ENCODE results near the gene ZNF106. TPM values are rescaled to one million over a fixed set of nuclear protein-coding genes. Genes with fewer than 3 reads are reported as not detected.

ZNF106 gene
- total RNA-seq, 4 donors from 2014 or later: 109 to 166 (median 156) TPM

GRCh38 chr15:42427429-42428223, 63.3 kb downstream of the ZNF106 start:
- TF ChIP-seq, protein P1, sequence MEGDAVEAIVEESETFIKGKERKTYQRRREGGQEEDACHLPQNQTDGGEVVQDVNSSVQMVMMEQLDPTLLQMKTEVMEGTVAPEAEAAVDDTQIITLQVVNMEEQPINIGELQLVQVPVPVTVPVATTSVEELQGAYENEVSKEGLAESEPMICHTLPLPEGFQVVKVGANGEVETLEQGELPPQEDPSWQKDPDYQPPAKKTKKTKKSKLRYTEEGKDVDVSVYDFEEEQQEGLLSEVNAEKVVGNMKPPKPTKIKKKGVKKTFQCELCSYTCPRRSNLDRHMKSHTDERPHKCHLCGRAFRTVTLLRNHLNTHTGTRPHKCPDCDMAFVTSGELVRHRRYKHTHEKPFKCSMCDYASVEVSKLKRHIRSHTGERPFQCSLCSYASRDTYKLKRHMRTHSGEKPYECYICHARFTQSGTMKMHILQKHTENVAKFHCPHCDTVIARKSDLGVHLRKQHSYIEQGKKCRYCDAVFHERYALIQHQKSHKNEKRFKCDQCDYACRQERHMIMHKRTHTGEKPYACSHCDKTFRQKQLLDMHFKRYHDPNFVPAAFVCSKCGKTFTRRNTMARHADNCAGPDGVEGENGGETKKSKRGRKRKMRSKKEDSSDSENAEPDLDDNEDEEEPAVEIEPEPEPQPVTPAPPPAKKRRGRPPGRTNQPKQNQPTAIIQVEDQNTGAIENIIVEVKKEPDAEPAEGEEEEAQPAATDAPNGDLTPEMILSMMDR (IDR thresholded peaks at IDR 0.05; ENCODE audit: low read depth): no peak

GRCh38 chr15:42421376-42421775, 69.6 kb downstream of the ZNF106 start:
- TF ChIP-seq, protein P1 (IDR thresholded peaks at IDR 0.05; ENCODE audit: low read depth): no peak

GRCh38 chr15:42419369-42419768, 71.6 kb downstream of the ZNF106 start:
- TF ChIP-seq, protein P1 (IDR thresholded peaks at IDR 0.05; ENCODE audit: low read depth): no peak

DNA sequence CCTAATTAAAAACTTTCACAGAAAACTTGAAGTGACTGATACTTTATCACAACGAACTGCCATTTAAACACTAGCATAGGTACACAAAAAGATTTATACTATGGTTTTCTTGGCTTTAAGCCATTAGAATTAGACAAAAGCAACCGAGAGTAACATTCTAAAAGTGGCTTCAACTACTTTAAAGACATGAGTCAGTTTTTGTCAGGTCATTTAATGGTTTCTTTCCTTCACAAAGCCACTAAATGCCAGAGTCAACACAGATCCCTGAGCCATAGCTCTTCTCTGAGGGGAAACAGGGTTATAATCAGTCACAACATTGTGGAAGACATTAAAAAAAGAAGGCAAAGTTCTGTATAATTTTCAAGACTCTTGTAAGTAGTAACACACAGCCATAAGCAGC, 77.0 kb downstream of the ZNF106 start:
- TF ChIP-seq, protein P1 (IDR thresholded peaks at IDR 0.05; ENCODE audit: low read depth): no peak

GRCh38 chr15:42411884-42412283, 79.1 kb downstream of the ZNF106 start:
- TF ChIP-seq, protein P1 (IDR thresholded peaks at IDR 0.05; ENCODE audit: low read depth): no peak

DNA sequence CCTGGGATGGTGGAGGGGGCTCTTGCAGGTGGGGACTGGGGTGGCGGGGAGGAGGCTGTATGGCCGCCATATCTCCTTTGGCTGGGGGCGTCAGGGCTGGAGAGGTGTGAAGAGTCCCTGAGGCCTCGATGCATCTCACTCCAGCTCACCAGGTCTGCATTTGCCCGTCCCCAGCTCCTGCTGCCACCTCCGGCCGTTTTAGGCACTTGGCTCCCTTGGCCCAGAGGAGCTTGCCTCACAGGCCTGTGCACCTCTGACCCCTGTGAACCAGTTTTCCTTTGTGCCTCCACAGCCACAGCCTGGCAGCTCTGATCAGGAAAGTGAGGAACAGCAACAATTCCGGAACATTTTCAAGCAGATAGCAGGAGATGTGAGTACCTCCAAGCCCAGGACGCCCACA, 81.9 kb downstream of the ZNF106 start:
- TF ChIP-seq, protein P1 (IDR thresholded peaks at IDR 0.05; ENCODE audit: low read depth): no peak

GRCh38 chr15:42408178-42408577, 82.8 kb downstream of the ZNF106 start:
- TF ChIP-seq, protein P1 (IDR thresholded peaks at IDR 0.05; ENCODE audit: low read depth): no peak
